AG04449 (cell line): ENCODE data around the gene PTPN2.

ENCODE experiments used
- CTCF ChIA-PET: fragments of 350-600 bp; formaldehyde crosslinking; extraction: SDS; loops from one replicate; lab custom pipeline; 2021; ENCODE audit warnings: antibody characterized with exemption; lab: Yijun Ruan, JAX
- POLR2A ChIA-PET: fragments of 400-600, 350-600 bp; formaldehyde crosslinking; extraction: SDS; loops from one replicate; lab custom pipeline; 2020; ENCODE audit warnings: antibody characterized with exemption, inconsistent platforms; lab: Yijun Ruan, JAX
- DNase-seq: peaks from one replicate; pipeline ENCODE4 v3.0.0-alpha.2; 2010; ENCODE audit warnings: low read depth, low spot score
- H3K4me3 ChIP-seq: 2 replicates; pipeline ENCODE4 v1.5.1; 2011; ENCODE audit warnings: low read depth, mild to moderate bottlenecking, control low read depth, low read length
- CTCF ChIP-seq: IDR thresholded peaks from one replicate; pipeline ENCODE4 v1.5.1; 2011; ENCODE audit warnings: mild to moderate bottlenecking, moderate library complexity, low read length, control low read depth, inconsistent platforms; ENCODE audit not compliant: insufficient read depth; ENCODE audit errors: missing control alignments

The PTPN2 gene

GRCh38 chr18:12911025-12911928 is 27.2 kb upstream of the PTPN2 start:
- DNase-seq, result no peak
- TF ChIP-seq CTCF, result no peak
- ChIA-PET POLR2A (no interaction called here), CTCF (interaction anchor here (0.9 to 3.3 kb wide), 7 partner anchors 11 to 168 kb away, joined by 3 to 10 read pairs (median 3); no protein-coding TSS in a partner anchor)
- peak overlapping the region; percentile 32 for H3K4me3 ChIP-seq

GRCh38 chr18:12908706-12909105 is 24.7 kb upstream of the PTPN2 start:
- no peak for DNase-seq
- no peak for TF ChIP-seq CTCF
- POLR2A ChIA-PET, result no interaction called here
- no peak overlapping the region for H3K4me3 ChIP-seq
- CTCF ChIA-PET, result interaction anchor here (0.9 to 8.0 kb wide), 4 partner anchors 9 to 27 kb away, joined by 4 to 82 read pairs (median 14); no protein-coding TSS in a partner anchor

- ChIA-PET CTCF (interaction anchor here (1.2 to 8.0 kb wide), 4 partner anchors 15 to 163 kb away, joined by 5 to 82 read pairs (median 14); no protein-coding TSS in a partner anchor), POLR2A (interaction anchor here (0.6 to 0.9 kb wide), 3 partner anchors 24 to 530 kb away, joined by 3 to 7 read pairs (median 3); partner anchors contain the start of genes AFG3L2 and PTPN2)
- TF ChIP-seq CTCF, result no peak
- H3K4me3 ChIP-seq, result no peak overlapping the region
- DNase-seq, result peak; percentile 45
Measured at GRCh38 chr18:12907258-12907925, 23.4 kb upstream of the PTPN2 start.

GRCh38 chr18:12906773-12907172 is 22.7 kb upstream of the PTPN2 start:
- ChIA-PET POLR2A (interaction anchor here (0.6 to 0.7 kb wide), 2 partner anchors 177 to 529 kb away, joined by 3 read pairs; partner anchors contain the start of gene AFG3L2), CTCF (interaction anchor here (0.9 to 8.0 kb wide), 4 partner anchors 9 to 162 kb away, joined by 3 to 82 read pairs (median 14); no protein-coding TSS in a partner anchor)
- no peak overlapping the region for H3K4me3 ChIP-seq
- TF ChIP-seq CTCF, result no peak
- no peak for DNase-seq

GRCh38 chr18:12906119-12906518 is 22.1 kb upstream of the PTPN2 start:
- ChIA-PET POLR2A (no interaction called here), CTCF (interaction anchor here (0.9 to 8.0 kb wide), 6 partner anchors 8 to 179 kb away, joined by 3 to 82 read pairs (median 10); no protein-coding TSS in a partner anchor)
- no peak overlapping the region for H3K4me3 ChIP-seq
- no peak for TF ChIP-seq CTCF
- no peak for DNase-seq
